ENCODE data around the gene ADAM33. TPM values are rescaled to one million over a fixed set of nuclear protein-coding genes. Genes with fewer than 3 reads are reported as not detected.

The ADAM33 gene
- polyA plus RNA-seq, 1 donor: 15.5 TPM

- WGBS (ENCODE audit: insufficient coverage, low lambda C conversion rate): 100% methylated on average over 1 of the region's 13 CpGs
Measured at GRCh38 chr20:3669710-3670367, 12.0 kb downstream of the ADAM33 start.

GRCh38 chr20:3667434-3668037, 14.3 kb downstream of the ADAM33 start:
- H3K9me3 ChIP-seq (ENCODE audit: control insufficient read depth, low read depth, low read length): no peaks in the 10 kb centered on the region
- H3K27me3 ChIP-seq (ENCODE audit: control insufficient read depth, insufficient read depth, low read length): peaks cover 38% of the 10 kb centered on the region
- no peak for DNase-seq
- H3K4me1 ChIP-seq (ENCODE audit: control insufficient read depth, insufficient read depth, low read length): no peaks in the 10 kb centered on the region
- no peaks in the 10 kb centered on the region for H3K36me3 ChIP-seq (ENCODE audit: control insufficient read depth, insufficient read depth, low read length)
- no CpG with 5 or more reads among the region's 8 CpGs for WGBS (ENCODE audit: insufficient coverage, low lambda C conversion rate)
- H3K27ac ChIP-seq (ENCODE audit: low read length): no peak overlapping the region
- no peak overlapping the region for H3K4me3 ChIP-seq (ENCODE audit: low read length)

More at GRCh38 chr20:3669710-3670367, 12.0 kb downstream of the ADAM33 start:
- H3K36me3 ChIP-seq (ENCODE audit: control insufficient read depth, insufficient read depth, low read length): no peaks in the 10 kb centered on the region
- DNase-seq: no peak
- no peaks in the 10 kb centered on the region for H3K4me1 ChIP-seq (ENCODE audit: control insufficient read depth, insufficient read depth, low read length)
- no peak overlapping the region for H3K4me3 ChIP-seq (ENCODE audit: low read length)
- H3K27ac ChIP-seq (ENCODE audit: low read length): no peak overlapping the region
- no peaks in the 10 kb centered on the region for H3K9me3 ChIP-seq (ENCODE audit: control insufficient read depth, low read depth, low read length)
- peaks cover 49% of the 10 kb centered on the region for H3K27me3 ChIP-seq (ENCODE audit: control insufficient read depth, insufficient read depth, low read length)

GRCh38 chr20:3663858-3664257, 18.0 kb downstream of the ADAM33 start:
- H3K36me3 ChIP-seq (ENCODE audit: control insufficient read depth, insufficient read depth, low read length): no peaks in the 10 kb centered on the region
- H3K9me3 ChIP-seq (ENCODE audit: control insufficient read depth, low read depth, low read length): no peaks in the 10 kb centered on the region
- H3K27me3 ChIP-seq (ENCODE audit: control insufficient read depth, insufficient read depth, low read length): peaks cover 49% of the 10 kb centered on the region
- no peaks in the 10 kb centered on the region for H3K4me1 ChIP-seq (ENCODE audit: control insufficient read depth, insufficient read depth, low read length)
- no peak for DNase-seq
- 86% methylated on average over 1 of the region's 2 CpGs for WGBS (ENCODE audit: insufficient coverage, low lambda C conversion rate)
- no peak overlapping the region for H3K4me3 ChIP-seq (ENCODE audit: low read length)
- no peak overlapping the region for H3K27ac ChIP-seq (ENCODE audit: low read length)

GRCh38 chr20:3663031-3663701, 18.6 kb downstream of the ADAM33 start, which contains the start of gene GFRA4:
Gene GFRA4 (minus strand): TSS chr20:3663399. CDS start chr20:3663399, 0 bp downstream.
- H3K4me3 ChIP-seq (ENCODE audit: low read length): no peak within 1 kb of the TSS
- WGBS (ENCODE audit: insufficient coverage, low lambda C conversion rate): no CpG with 5 or more reads among the region's 19 CpGs
- no peaks in the 10 kb centered on the region for H3K4me1 ChIP-seq (ENCODE audit: control insufficient read depth, insufficient read depth, low read length)
- H3K27me3 ChIP-seq (ENCODE audit: control insufficient read depth, insufficient read depth, low read length): peaks cover 51% of the 10 kb centered on the region
- no peak within 1 kb of the TSS for H3K27ac ChIP-seq (ENCODE audit: low read length)
- H3K36me3 ChIP-seq (ENCODE audit: control insufficient read depth, insufficient read depth, low read length): no peaks in the 10 kb centered on the region
- no peaks in the 10 kb centered on the region for H3K9me3 ChIP-seq (ENCODE audit: control insufficient read depth, low read depth, low read length)
- no peak for DNase-seq

GRCh38 chr20:3661814-3662665, 19.8 kb downstream of the ADAM33 start:
- peaks cover 60% of the 10 kb centered on the region for H3K27me3 ChIP-seq (ENCODE audit: control insufficient read depth, insufficient read depth, low read length)
- no peaks in the 10 kb centered on the region for H3K9me3 ChIP-seq (ENCODE audit: control insufficient read depth, low read depth, low read length)
- WGBS (ENCODE audit: insufficient coverage, low lambda C conversion rate): no CpG with 5 or more reads among the region's 12 CpGs
- no peaks in the 10 kb centered on the region for H3K4me1 ChIP-seq (ENCODE audit: control insufficient read depth, insufficient read depth, low read length)
- DNase-seq: no peak
- H3K4me3 ChIP-seq (ENCODE audit: low read length): no peak overlapping the region
- no peak overlapping the region for H3K27ac ChIP-seq (ENCODE audit: low read length)
- no peaks in the 10 kb centered on the region for H3K36me3 ChIP-seq (ENCODE audit: control insufficient read depth, insufficient read depth, low read length)

DNA sequence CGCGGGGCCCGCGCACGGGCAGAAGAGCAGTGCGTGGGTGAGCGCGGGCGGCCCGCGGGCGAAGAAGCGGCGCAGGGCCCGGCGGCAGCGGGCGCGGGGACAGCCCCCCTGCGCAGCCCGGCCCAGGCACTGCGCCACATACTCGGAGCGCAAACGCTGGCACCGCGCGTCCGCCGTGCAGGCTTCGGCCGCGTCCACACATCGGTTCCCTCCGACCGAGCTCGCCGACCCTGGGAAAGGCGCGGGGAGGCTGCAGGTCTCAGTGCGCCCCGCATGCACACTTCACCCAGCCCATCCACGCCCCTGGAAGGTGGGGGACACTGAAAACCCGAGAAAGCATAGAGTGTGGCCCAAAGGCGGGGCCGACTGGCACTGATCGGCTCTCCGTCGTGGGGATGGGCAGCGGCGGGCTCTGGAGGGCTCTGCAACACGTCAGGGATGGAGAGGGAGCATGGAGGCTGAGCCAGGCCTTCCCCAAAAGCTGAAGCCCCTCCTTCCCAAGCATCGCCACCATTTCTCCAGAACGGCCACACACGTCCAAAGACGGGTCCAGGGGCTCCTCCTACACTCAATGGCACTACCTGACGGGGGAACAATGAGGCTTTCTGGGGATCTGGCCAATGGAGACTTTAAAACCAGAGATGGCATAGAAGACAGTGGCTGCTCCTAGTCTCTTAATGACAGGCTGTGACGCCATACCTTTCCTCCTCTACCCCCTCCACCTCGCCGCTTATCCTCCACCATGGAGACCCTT, 20.6 kb downstream of the ADAM33 start:
- Histone ChIP-seq H3K27me3 (ENCODE audit: control insufficient read depth, insufficient read depth, low read length) (peaks cover 60% of the 10 kb centered on the region), H3K9me3 (ENCODE audit: control insufficient read depth, low read depth, low read length) (no peaks in the 10 kb centered on the region), H3K4me3 (ENCODE audit: low read length) (no peak overlapping the region), H3K36me3 (ENCODE audit: control insufficient read depth, insufficient read depth, low read length) (no peaks in the 10 kb centered on the region), H3K27ac (ENCODE audit: low read length) (no peak overlapping the region), H3K4me1 (ENCODE audit: control insufficient read depth, insufficient read depth, low read length) (no peaks in the 10 kb centered on the region)
- WGBS (ENCODE audit: insufficient coverage, low lambda C conversion rate): 80% methylated on average over 3 of the region's 60 CpGs
- no peak for DNase-seq

DNA sequence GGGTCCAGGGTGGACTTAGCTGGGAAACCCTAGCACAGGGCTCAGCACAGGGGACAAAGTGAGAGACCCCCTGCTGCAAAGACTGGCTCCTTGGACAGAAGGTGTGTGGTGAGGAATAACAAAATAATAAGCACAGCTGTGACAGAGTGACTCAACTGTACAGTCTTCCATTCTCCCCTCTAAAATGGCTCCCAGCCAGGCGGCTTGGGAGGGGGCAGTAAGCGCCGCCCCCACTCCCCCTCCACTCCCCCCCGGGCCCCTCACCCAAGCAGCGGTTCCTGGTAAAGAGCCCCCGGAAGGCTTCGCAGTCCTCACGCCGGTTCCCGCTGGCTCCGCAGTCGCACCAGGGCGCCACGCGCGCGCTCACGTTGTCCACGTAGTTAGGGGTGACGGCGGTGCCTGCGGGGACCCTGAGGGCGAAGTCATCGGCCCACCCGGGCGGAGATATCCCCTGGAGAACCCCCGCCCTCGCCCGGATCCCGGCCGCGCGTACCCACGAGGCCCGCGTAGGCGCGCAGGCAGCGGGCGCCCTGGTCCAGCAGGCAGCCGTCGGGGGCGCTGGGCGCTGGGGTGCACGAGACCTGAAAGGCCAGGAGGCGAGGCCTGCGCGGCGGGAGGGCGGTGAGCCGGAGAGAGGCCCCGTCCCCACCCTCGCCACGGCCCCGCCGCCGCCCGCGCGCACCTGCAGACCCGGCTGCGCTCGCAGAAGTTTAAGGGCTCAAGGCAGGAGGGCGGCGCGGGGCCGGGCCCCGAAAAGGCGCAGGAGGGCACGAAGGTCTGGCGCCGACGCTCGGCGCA, 21.3 kb downstream of the ADAM33 start:
- peaks cover 60% of the 10 kb centered on the region for H3K27me3 ChIP-seq (ENCODE audit: control insufficient read depth, insufficient read depth, low read length)
- DNase-seq: no peak
- no peaks in the 10 kb centered on the region for H3K9me3 ChIP-seq (ENCODE audit: control insufficient read depth, low read depth, low read length)
- no peak overlapping the region for H3K27ac ChIP-seq (ENCODE audit: low read length)
- no peak overlapping the region for H3K4me3 ChIP-seq (ENCODE audit: low read length)
- no peaks in the 10 kb centered on the region for H3K4me1 ChIP-seq (ENCODE audit: control insufficient read depth, insufficient read depth, low read length)
- H3K36me3 ChIP-seq (ENCODE audit: control insufficient read depth, insufficient read depth, low read length): no peaks in the 10 kb centered on the region
- WGBS (ENCODE audit: insufficient coverage, low lambda C conversion rate): no CpG with 5 or more reads among the region's 75 CpGs

DNA sequence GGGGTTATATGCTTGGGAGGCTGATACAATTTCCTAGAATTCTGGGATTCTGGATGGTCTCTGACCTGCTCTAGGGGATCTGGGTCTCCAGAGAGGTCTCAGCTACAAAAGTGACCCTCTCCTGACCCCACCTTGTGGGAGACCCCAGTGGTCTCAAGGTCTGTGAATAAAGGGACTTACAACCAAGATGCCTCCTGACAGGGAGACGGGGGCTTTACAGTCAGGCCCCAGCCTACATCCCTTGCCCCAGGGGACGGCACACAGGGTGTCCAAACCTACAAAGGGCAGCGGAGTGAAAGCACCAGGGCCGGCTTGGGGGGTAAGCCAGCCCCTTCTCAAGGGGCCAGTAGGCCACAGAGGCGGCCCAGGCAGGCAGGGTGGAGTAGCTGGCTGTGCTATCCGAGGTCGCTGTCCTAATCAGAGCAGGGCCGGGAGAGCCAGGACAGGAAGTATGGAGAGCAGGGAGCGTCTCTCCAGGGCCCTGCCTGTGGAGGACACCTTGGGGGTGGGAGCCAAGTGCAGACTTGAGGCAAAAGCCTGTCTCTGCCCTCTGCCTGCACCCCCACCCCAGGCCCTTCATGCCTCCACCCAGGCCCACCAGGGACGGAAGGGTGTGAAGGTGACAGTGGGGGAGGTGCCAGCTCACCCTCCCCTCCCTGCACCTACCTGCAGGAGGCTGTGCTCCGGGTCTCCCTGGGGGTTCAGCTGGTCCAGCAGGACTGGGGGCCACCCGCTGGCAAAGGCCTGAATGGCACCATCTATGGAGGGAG, 22.1 kb downstream of the ADAM33 start:
- Histone ChIP-seq H3K27me3 (ENCODE audit: control insufficient read depth, insufficient read depth, low read length) (peaks cover 60% of the 10 kb centered on the region), H3K27ac (ENCODE audit: low read length) (no peak overlapping the region), H3K4me3 (ENCODE audit: low read length) (no peak overlapping the region), H3K4me1 (ENCODE audit: control insufficient read depth, insufficient read depth, low read length) (no peaks in the 10 kb centered on the region), H3K36me3 (ENCODE audit: control insufficient read depth, insufficient read depth, low read length) (no peaks in the 10 kb centered on the region), H3K9me3 (ENCODE audit: control insufficient read depth, low read depth, low read length) (no peaks in the 10 kb centered on the region)
- DNase-seq: no peak
- WGBS (ENCODE audit: insufficient coverage, low lambda C conversion rate): no CpG with 5 or more reads among the region's 12 CpGs
